ENCODE measurements around the gene BBS1. TPM values are rescaled to one million over a fixed set of nuclear protein-coding genes. Genes with fewer than 3 reads are reported as not detected.
"Not testable (repeated sequence)": the region's sequence is repeated elsewhere in the genome, so short reads cannot be mapped to it uniquely, and the experiment has no call there.

BBS1 gene
- total and polyA plus RNA-seq, 2 donors (not counting 3 experiments of a cell fraction or from before 2014, with no cell fraction given) = 29.2 to 32.9 TPM

DNA sequence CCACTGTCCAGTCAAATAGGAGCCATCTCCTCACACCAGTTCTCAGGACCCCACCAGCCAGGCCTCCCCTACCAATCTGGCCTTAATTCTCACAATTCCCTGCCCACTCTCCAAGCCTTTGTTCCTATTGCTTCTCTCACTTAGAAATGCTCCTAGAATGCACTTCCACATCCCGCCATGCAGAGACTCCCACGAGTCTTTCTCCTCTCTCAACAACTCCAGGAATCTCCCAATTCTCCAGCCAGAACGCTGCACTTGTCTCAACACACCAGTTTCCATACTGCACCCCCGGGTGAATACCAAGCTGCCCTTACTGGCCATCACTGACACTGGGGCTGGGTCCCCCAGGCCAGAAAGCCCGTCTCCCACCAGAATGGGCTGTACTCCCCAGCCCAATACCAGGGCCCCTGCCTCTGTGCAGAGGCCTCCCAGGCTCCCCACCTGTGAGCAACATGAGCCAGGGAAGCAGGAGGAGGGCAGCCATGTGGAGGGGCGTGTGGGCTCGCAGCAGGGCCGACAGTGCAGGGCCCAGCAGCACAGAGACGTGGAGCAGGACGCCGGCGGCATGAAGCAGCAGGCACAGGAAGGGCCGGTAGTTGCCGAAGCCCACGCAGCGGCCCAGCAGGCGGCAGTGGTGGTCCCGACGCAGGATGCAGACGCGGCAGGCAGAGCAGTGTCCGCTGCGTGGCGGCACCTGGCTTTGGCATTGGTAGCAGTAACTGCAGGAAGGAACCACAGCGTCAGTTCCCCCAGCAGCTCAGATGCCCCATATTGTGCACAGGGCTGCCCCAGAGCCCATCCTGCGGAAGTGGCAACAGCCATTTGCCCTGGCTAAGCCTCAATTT lies 33.0 kb downstream of the BBS1 start:
- DNase-seq (ENCODE audit: low read depth, low spot score) (peak; percentile 91), FAIRE-seq (peak; percentile 94)
- dilution Hi-C loops (cut with MboI; ENCODE audit: extremely low pct_ligation_motif_present, low sequenced_read_pairs) (no loop called here), intact Hi-C loops (cut with micrococcal nuclease) (loop anchor here (1.0 to 2.0 kb wide), 3 partner anchors 33 to 135 kb away; partner anchors contain the start of gene BBS1)
- peak overlapping the region; percentile 41 for H3K4me2 ChIP-seq (ENCODE audit: insufficient read depth, low read length)
- peaks cover 0 to 14% of the 10 kb centered on the region in 2 experiments for H3K36me3 ChIP-seq (ENCODE audit: control insufficient read depth in 2 of 2, extremely low read depth in 1 of 2, insufficient read depth in 2 of 2, low read length in 2 of 2)
- no TSS peak for BruUV-seq (replicated peaks)
- H3K9me1 ChIP-seq (replicated peaks; ENCODE audit: control insufficient read depth, extremely low read depth, insufficient read depth, low read length) = no peaks in the 10 kb centered on the region
- TF ChIP-seq FOS (IDR thresholded peaks at IDR 0.05; ENCODE audit: borderline replicate concordance, insufficient read depth, low read length) (no peak), POLR2A (IDR thresholded peaks at IDR 0.05; ENCODE audit: low read depth, low read length) (peak; percentile 78), MYC (IDR thresholded peaks at IDR 0.05; ENCODE audit: low read depth, low read length) (no peak), POLR2AphosphoS5 (IDR thresholded peaks at IDR 0.05; ENCODE audit: insufficient read depth, low read depth, low read length) (peak; percentile 92), GATA2 (IDR thresholded peaks at IDR 0.05; ENCODE audit: insufficient read depth, insufficient read length, low read depth, low read length) (no peak), JUN (IDR thresholded peaks at IDR 0.05; ENCODE audit: borderline replicate concordance, insufficient read depth, insufficient read length, low read depth) (no peak), EZH2 (IDR thresholded peaks at IDR 0.05; ENCODE audit: borderline replicate concordance, low read depth, low read length, severe bottlenecking) (no peak)
- TF ChIP-seq, protein P1, sequence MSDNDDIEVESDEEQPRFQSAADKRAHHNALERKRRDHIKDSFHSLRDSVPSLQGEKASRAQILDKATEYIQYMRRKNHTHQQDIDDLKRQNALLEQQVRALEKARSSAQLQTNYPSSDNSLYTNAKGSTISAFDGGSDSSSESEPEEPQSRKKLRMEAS (IDR thresholded peaks at IDR 0.05; ENCODE audit: insufficient read depth, insufficient read length) = no peak
- TF ChIP-seq, protein P2, sequence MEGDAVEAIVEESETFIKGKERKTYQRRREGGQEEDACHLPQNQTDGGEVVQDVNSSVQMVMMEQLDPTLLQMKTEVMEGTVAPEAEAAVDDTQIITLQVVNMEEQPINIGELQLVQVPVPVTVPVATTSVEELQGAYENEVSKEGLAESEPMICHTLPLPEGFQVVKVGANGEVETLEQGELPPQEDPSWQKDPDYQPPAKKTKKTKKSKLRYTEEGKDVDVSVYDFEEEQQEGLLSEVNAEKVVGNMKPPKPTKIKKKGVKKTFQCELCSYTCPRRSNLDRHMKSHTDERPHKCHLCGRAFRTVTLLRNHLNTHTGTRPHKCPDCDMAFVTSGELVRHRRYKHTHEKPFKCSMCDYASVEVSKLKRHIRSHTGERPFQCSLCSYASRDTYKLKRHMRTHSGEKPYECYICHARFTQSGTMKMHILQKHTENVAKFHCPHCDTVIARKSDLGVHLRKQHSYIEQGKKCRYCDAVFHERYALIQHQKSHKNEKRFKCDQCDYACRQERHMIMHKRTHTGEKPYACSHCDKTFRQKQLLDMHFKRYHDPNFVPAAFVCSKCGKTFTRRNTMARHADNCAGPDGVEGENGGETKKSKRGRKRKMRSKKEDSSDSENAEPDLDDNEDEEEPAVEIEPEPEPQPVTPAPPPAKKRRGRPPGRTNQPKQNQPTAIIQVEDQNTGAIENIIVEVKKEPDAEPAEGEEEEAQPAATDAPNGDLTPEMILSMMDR (IDR thresholded peaks at IDR 0.05; ENCODE audit: extremely low read depth in 1 of 2, insufficient read depth in 1 of 2, low read depth in 1 of 2, low read length in 2 of 2) = peak; percentile 72 to 94
- peak overlapping the region; percentile 61 for H3K27ac ChIP-seq (ENCODE audit: insufficient read depth, low read depth, low read length)
- H3K9ac ChIP-seq (replicated peaks; ENCODE audit: extremely low read depth, insufficient read depth, low read length) = peak overlapping the region; percentile 25
- H3K4me3 ChIP-seq (replicated peaks in 1 of 3; ENCODE audit: insufficient read depth in 1 of 3, low read depth in 1 of 3, low read length in 3 of 3) = peak overlapping the region in 2 of 3 experiments; percentile 0 to 1
- no peaks in the 10 kb centered on the region for H3K27me3 ChIP-seq (ENCODE audit: control insufficient read depth in 2 of 2, insufficient read depth in 2 of 2, low read length in 2 of 2)
- CTCF ChIA-PET = interaction anchor here (2.2 to 2.8 kb wide), 2 partner anchors 11 to 135 kb away, joined by 8 to 28 read pairs; partner anchors contain the start of gene RBM4B
- H4K20me1 ChIP-seq (replicated peaks; ENCODE audit: control insufficient read depth, extremely low read depth, insufficient read depth, low read length) = no peaks in the 10 kb centered on the region
- H3K4me1 ChIP-seq (ENCODE audit: control insufficient read depth, extremely low read depth, insufficient read depth, low read length) = peaks cover 33% of the 10 kb centered on the region
- H2AFZ ChIP-seq (ENCODE audit: low read depth, low read length) = peak overlapping the region; percentile 47
- H3K79me2 ChIP-seq (ENCODE audit: control insufficient read depth, insufficient read depth, low read length) = peaks cover 5% of the 10 kb centered on the region
- POLR2A ChIA-PET = interaction anchor here (0.6 kb wide), 1 partner anchor 609 kb away, joined by 3 read pairs; no protein-coding TSS in a partner anchor
- H3K9me3 ChIP-seq (replicated peaks; ENCODE audit: control insufficient read depth, insufficient read depth, low read length) = no peaks in the 10 kb centered on the region

DNA sequence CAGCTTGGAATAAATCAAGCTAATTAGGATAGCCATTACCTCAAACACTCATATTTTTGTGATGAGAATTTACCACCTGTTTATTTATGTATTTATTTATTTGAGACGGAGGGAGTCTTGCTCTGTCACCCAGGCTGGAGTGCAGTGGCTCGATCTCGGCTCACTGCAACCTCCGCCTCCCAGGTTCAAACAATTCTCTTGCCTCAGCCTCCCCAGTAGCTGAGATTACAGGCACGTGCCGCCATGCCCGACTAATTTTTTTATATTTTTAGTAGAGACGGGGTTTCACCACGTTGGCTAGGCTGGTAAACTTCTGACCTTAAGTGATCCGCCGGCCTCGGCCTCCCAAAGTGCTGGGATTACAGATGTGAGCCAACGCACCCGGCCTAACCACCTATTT lies 34.5 kb downstream of the BBS1 start:
- CTCF ChIA-PET = interaction anchor here (1.3 to 2.2 kb wide), 2 partner anchors 107 to 133 kb away, joined by 3 to 25 read pairs; partner anchors contain the start of genes MRPL11 and RBM4B

More for the DNA sequence above, 34.5 kb downstream of the BBS1 start:
- Histone ChIP-seq H3K4me1 (ENCODE audit: control insufficient read depth, extremely low read depth, insufficient read depth, low read length) (peaks cover 33% of the 10 kb centered on the region), H3K4me3 (replicated peaks in 1 of 3; ENCODE audit: insufficient read depth in 1 of 3, low read depth in 1 of 3, low read length in 3 of 3) (peak overlapping the region; percentile 70 to 81 (median 78)), H3K4me2 (ENCODE audit: insufficient read depth, low read length) (peak overlapping the region; percentile 91), H3K9ac (replicated peaks; ENCODE audit: extremely low read depth, insufficient read depth, low read length) (peak overlapping the region; percentile 85), H3K27ac (ENCODE audit: insufficient read depth, low read depth, low read length) (peak overlapping the region; percentile 62)
- H4K20me1 ChIP-seq (replicated peaks; ENCODE audit: control insufficient read depth, extremely low read depth, insufficient read depth, low read length); H3K9me1 ChIP-seq (replicated peaks; ENCODE audit: control insufficient read depth, extremely low read depth, insufficient read depth, low read length); H3K36me3 ChIP-seq (ENCODE audit: control insufficient read depth in 2 of 2, extremely low read depth in 1 of 2, insufficient read depth in 2 of 2, low read length in 2 of 2); H2AFZ ChIP-seq (ENCODE audit: low read depth, low read length); FAIRE-seq; H3K9me3 ChIP-seq (replicated peaks; ENCODE audit: control insufficient read depth, insufficient read depth, low read length); H3K79me2 ChIP-seq (ENCODE audit: control insufficient read depth, insufficient read depth, low read length); DNase-seq (ENCODE audit: low read depth, low spot score); dilution Hi-C loops (cut with MboI; ENCODE audit: extremely low pct_ligation_motif_present, low sequenced_read_pairs); H3K27me3 ChIP-seq (ENCODE audit: control insufficient read depth in 2 of 2, insufficient read depth in 2 of 2, low read length in 2 of 2): not testable (repeated sequence)
- intact Hi-C loops (cut with micrococcal nuclease) = loop anchor here (1.0 kb wide), 1 partner anchor 94 kb away; no protein-coding TSS in a partner anchor
- POLR2A ChIA-PET = interaction anchor here (1.4 to 1.9 kb wide), 2 partner anchors 72 to 132 kb away, joined by 5 to 9 read pairs; partner anchors contain the start of genes RBM14 and RBM4B
- TSS peak; percentile 56 for BruUV-seq (replicated peaks)

All from endothelial cell of umbilical vein (primary cell).